Lower leg skin (tissue), 3 donors: Measurements from ENCODE around the gene CDH13.

Experiments used
- POLR2A ChIP-seq, 2 donors: fragments of 450-650 bp; IDR thresholded peaks; one replicate each; pipeline ENCODE4 v1.6.1; 2016 to 2017; ENCODE audit warnings: antibody characterized with exemption in 2 of 2, mild to moderate bottlenecking in 1 of 2, moderate library complexity in 1 of 2
- TF ChIP-seq, protein P1 (sequence below), 3 donors: fragments of 450-650 bp; IDR thresholded peaks; one replicate each; pipeline ENCODE4 v1.5.1; 2016; ENCODE audit warnings: antibody characterized with exemption in 3 of 3, mild to moderate bottlenecking in 3 of 3, moderate library complexity in 2 of 3

GRCh38 chr16:82625066-82625968 lies 1.5 kb upstream of the CDH13 start:
- TF ChIP-seq, protein P1, sequence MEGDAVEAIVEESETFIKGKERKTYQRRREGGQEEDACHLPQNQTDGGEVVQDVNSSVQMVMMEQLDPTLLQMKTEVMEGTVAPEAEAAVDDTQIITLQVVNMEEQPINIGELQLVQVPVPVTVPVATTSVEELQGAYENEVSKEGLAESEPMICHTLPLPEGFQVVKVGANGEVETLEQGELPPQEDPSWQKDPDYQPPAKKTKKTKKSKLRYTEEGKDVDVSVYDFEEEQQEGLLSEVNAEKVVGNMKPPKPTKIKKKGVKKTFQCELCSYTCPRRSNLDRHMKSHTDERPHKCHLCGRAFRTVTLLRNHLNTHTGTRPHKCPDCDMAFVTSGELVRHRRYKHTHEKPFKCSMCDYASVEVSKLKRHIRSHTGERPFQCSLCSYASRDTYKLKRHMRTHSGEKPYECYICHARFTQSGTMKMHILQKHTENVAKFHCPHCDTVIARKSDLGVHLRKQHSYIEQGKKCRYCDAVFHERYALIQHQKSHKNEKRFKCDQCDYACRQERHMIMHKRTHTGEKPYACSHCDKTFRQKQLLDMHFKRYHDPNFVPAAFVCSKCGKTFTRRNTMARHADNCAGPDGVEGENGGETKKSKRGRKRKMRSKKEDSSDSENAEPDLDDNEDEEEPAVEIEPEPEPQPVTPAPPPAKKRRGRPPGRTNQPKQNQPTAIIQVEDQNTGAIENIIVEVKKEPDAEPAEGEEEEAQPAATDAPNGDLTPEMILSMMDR (IDR thresholded peaks at IDR 0.05) = no peak
- no peak for TF ChIP-seq POLR2A (IDR thresholded peaks at IDR 0.05)
